Skeletal muscle satellite cell (primary cell): ENCODE measurements around the gene ECSIT.

Experiments used
- H3K27me3 ChIP-seq: 2 replicates; pipeline ENCODE4 v1.7.0; 2013; ENCODE audit warnings: low read length; ENCODE audit not compliant: control insufficient read depth, insufficient read depth
- H3K36me3 ChIP-seq: 2 replicates; pipeline ENCODE4 v1.7.0; 2013; ENCODE audit warnings: mild to moderate bottlenecking, control low read depth, low read length; ENCODE audit not compliant: insufficient read depth
- H3K4me1 ChIP-seq: 2 replicates; pipeline ENCODE4 v1.7.0; 2013; ENCODE audit warnings: low read length; ENCODE audit not compliant: control insufficient read depth, insufficient read depth
- H3K4me2 ChIP-seq: 2 replicates; pipeline ENCODE4 v1.7.0; 2013; ENCODE audit warnings: mild to moderate bottlenecking, low read length
- H3K4me3 ChIP-seq: 2 replicates; pipeline ENCODE4 v1.7.0; 2013; ENCODE audit warnings: low read length
- H3K9ac ChIP-seq: 2 replicates; pipeline ENCODE4 v1.7.0; 2013; ENCODE audit warnings: mild to moderate bottlenecking, low read depth, low read length, moderate library complexity
- H3K9me3 ChIP-seq: replicated peaks from 2 replicates; pipeline ENCODE4 v1.7.0; 2013; ENCODE audit warnings: mild to moderate bottlenecking, control low read depth, low read length

The ECSIT gene

GRCh38 chr19:11507370-11508078 lies 21.4 kb downstream of the ECSIT start:
- Histone ChIP-seq H3K4me2 (no peak overlapping the region), H3K4me3 (no peak overlapping the region), H3K4me1 (peaks cover 12% of the 10 kb centered on the region), H3K9me3 (no peaks in the 10 kb centered on the region), H3K9ac (no peak overlapping the region), H3K36me3 (no peaks in the 10 kb centered on the region), H3K27me3 (no peaks in the 10 kb centered on the region)

- H3K9me3 ChIP-seq: no peaks in the 10 kb centered on the region
- H3K4me3 ChIP-seq: no peak overlapping the region
- H3K36me3 ChIP-seq: no peaks in the 10 kb centered on the region
- H3K27me3 ChIP-seq: no peaks in the 10 kb centered on the region
- H3K4me2 ChIP-seq: peak overlapping the region; percentile 25
- peaks cover 12% of the 10 kb centered on the region for H3K4me1 ChIP-seq
- H3K9ac ChIP-seq: no peak overlapping the region
These were observed 22.0 kb downstream of the ECSIT start for GRCh38 chr19:11506967-11507366.

- Histone ChIP-seq H3K9me3 (no peaks in the 10 kb centered on the region), H3K4me1 (peaks cover 12% of the 10 kb centered on the region), H3K27me3 (no peaks in the 10 kb centered on the region), H3K4me2 (peak overlapping the region; percentile 99), H3K4me3 (peak overlapping the region; percentile 97), H3K36me3 (no peaks in the 10 kb centered on the region), H3K9ac (peak overlapping the region; percentile 92)
These were observed 22.8 kb downstream of the ECSIT start for GRCh38 chr19:11506101-11506555.

DNA sequence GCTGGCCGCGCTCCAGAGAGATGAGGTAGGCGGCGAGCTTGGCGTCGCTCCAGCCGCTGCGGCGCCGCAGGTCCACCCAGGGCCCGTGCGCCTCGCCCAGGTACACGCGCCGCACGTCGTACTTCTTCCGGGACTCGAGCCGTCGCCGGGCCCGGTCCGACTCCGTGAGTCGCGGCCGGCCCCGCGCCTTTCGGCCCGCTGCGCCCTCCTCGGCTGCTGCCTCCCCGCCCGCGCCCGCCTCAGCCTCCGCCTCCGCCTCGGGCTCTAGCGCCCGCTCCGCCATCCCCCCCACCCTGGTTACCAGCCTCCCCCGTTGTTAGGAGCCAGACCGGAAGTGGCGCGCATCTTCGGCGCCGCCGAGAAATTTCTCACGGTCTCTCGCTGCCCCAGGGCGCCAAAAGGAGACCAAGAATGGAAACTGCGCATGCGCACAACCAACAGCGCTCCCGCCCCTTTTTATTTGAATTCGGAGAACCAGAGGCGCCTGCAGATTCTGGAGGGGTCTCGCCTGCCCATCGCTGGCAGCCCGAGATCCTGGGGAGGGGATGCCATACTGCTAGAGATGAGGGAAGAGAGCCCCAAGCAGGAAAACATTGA lies 23.3 kb downstream of the ECSIT start, which contains the start of gene ZNF653:
Gene ZNF653, minus strand, starts transcription at position 336 of the 597 bp plus-strand sequence. Its CDS starts 53 bp downstream, at position 283.
- Histone ChIP-seq H3K27me3 (no peaks in the 10 kb centered on the region), H3K4me3 (peak within 1 kb of the TSS; percentile 97), H3K36me3 (no peaks in the 10 kb centered on the region), H3K9ac (peak within 1 kb of the TSS; percentile 92), H3K4me1 (peaks cover 12% of the 10 kb centered on the region), H3K4me2 (peak within 1 kb of the TSS; percentile 99), H3K9me3 (no peaks in the 10 kb centered on the region)

DNA sequence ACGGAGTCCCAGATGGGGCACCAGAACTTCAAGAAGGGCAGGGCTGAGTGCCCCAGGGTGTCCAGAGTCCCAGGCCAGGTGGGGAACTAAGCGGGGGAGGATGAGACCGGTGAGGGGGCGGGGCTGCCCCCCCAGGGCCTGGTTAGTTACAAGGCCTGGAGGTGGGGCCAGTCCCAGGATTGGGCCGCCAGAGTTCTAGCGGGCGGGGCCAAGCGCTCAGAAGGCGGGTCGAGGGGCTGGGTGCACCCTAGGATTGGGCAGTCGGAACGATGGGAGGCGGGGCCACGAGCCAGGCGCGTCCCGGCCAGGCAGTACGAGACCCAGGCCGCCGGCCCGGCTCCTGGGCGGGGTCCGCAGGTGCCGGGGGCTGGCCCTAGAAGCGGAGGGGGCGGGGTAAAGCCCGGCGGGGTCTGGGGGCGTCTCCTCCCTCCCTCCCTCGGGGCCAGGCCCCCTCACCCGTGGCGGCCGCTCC lies 23.9 kb downstream of the ECSIT start:
- peak overlapping the region; percentile 92 for H3K9ac ChIP-seq

DNA sequence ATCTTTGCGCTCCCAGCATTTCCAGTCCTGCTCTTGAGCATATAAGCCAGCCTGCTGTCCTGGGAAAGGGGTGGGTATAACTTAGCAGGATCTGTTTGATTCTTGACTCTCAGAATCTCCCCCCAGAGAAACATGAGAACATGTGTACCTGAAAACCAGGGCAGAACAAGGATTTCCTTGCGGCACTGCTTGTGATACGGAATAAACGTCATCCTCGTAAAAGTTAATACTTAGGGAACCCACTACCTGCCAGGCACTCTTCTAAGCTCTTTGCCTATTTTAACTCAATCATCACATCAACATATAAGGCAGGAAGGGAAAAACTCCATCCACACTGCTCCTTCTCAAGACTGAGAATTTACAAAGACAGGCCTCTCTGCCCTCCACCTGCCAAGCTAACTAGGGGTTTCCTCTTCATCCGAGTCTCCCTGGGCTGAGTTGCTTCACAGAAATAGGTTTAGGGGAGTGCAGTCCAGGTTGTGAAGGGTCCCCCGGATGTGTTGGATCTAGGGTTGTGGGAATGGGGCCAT lies 24.4 kb downstream of the ECSIT start:
- Histone ChIP-seq H3K36me3 (no peaks in the 10 kb centered on the region), H3K9ac (peak overlapping the region; percentile 92), H3K9me3 (no peaks in the 10 kb centered on the region), H3K27me3 (no peaks in the 10 kb centered on the region), H3K4me1 (peaks cover 12% of the 10 kb centered on the region), H3K4me3 (peak overlapping the region; percentile 97), H3K4me2 (peak overlapping the region; percentile 99)

More for the DNA sequence above, 23.9 kb downstream of the ECSIT start:
- Histone ChIP-seq H3K4me1 (peaks cover 12% of the 10 kb centered on the region), H3K4me3 (peak overlapping the region; percentile 97), H3K36me3 (no peaks in the 10 kb centered on the region), H3K4me2 (peak overlapping the region; percentile 99), H3K9me3 (no peaks in the 10 kb centered on the region), H3K27me3 (no peaks in the 10 kb centered on the region)

GRCh38 chr19:11499890-11500420 lies 29.0 kb downstream of the ECSIT start:
- peaks cover 10% of the 10 kb centered on the region for H3K4me1 ChIP-seq
- no peak overlapping the region for H3K4me3 ChIP-seq
- no peaks in the 10 kb centered on the region for H3K27me3 ChIP-seq
- H3K36me3 ChIP-seq: peaks cover 6% of the 10 kb centered on the region
- no peak overlapping the region for H3K4me2 ChIP-seq
- H3K9ac ChIP-seq: no peak overlapping the region
- no peaks in the 10 kb centered on the region for H3K9me3 ChIP-seq

GRCh38 chr19:11499220-11499726 lies 29.7 kb downstream of the ECSIT start:
- Histone ChIP-seq H3K4me3 (no peak overlapping the region), H3K36me3 (peaks cover 6% of the 10 kb centered on the region), H3K9ac (no peak overlapping the region), H3K4me1 (peaks cover 5% of the 10 kb centered on the region), H3K9me3 (no peaks in the 10 kb centered on the region), H3K4me2 (no peak overlapping the region), H3K27me3 (no peaks in the 10 kb centered on the region)

DNA sequence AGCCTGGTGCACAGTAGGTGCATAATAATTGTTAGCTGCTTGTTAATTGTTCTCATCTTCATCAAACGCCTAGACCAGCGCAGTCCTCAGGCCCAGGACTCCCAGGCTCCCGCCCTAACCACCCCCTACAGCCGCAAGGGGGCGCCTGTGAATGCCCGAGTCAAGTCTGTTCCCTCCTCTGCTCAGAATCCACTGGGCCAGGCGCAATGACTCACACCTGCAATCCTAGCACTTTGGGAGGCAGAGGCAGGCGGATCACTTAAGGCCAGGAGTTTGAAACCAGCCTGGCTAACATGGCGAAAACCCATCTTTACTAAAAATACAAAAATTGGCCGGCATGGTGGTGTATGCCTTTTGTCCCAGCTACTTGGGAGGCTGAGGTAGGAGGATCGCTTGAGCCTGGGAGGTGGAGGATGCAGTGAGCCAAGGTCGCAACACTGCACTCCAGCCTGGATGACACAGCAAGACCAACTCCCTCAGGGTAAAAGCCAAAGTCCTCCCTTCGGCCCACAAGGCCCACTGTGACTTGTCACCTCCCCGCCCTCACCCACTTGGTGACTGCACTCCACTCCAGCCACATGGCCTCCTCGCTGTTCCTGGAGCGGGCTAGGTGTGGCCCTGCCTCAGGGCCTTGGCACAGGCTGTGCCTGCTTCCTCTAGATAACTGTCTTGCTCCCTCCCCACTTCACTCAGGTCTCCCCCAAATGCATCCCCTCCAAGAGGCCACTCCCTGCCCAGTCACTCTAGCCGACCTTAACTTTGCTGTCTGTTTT lies 32.4 kb downstream of the ECSIT start:
- no peaks in the 10 kb centered on the region for H3K9me3 ChIP-seq
- no peaks in the 10 kb centered on the region for H3K27me3 ChIP-seq
- H3K4me1 ChIP-seq: peaks cover 5% of the 10 kb centered on the region
- no peak overlapping the region for H3K4me2 ChIP-seq
- peaks cover 6% of the 10 kb centered on the region for H3K36me3 ChIP-seq
- H3K9ac ChIP-seq: no peak overlapping the region
- no peak overlapping the region for H3K4me3 ChIP-seq

DNA sequence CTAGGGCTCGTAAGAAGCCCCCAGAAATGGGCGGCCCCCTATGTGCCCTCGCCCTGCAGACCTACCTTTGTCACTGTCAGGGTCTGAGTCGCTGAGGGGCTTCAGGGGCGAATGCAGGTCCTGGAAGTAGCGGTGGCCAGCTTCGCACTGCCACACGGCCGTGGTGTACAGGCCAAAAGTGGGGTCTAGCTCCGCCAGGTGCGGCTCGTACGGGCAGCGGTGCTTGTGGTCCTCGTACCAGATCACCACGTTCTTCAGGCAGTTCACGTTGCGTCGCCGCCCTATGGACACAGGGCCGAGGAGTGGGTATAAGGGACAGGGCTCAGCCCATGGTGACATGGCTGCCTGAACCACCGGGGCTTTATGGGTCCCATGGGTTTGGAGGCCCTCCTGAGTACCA lies 33.0 kb downstream of the ECSIT start:
- H3K36me3 ChIP-seq: peaks cover 6% of the 10 kb centered on the region
- peaks cover 5% of the 10 kb centered on the region for H3K4me1 ChIP-seq
- H3K4me3 ChIP-seq: no peak overlapping the region

DNA sequence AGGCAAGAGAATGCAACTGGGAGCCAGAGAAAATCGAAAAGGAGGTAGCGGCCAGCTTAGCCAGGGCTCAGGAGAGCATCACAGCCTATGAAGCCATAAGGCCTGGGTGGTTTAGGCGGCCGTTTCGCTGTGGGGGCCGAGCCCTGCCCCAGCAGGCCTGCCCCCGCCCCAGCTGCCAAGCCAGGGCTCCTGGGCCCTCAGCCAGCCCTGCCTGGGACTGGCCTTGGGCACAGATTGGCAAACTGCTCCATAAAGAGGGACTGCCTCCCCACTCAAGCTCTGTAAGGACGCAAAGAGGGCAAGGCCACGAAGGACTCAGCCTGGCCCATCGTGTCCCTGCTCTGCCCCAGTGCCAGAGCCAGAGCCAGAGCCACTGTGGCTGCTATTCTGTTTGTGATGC lies 33.5 kb downstream of the ECSIT start:
- Histone ChIP-seq H3K4me2 (no peak overlapping the region), H3K27me3 (no peaks in the 10 kb centered on the region), H3K4me3 (no peak overlapping the region), H3K36me3 (peaks cover 6% of the 10 kb centered on the region), H3K9me3 (no peaks in the 10 kb centered on the region), H3K4me1 (peaks cover 5% of the 10 kb centered on the region), H3K9ac (no peak overlapping the region)

More for the DNA sequence above, 33.0 kb downstream of the ECSIT start:
- H3K4me2 ChIP-seq: no peak overlapping the region
- H3K9me3 ChIP-seq: no peaks in the 10 kb centered on the region
- H3K9ac ChIP-seq: no peak overlapping the region
- no peaks in the 10 kb centered on the region for H3K27me3 ChIP-seq
